Testis (tissue), 3 donors: ENCODE data around the gene OR8D1. TPM values are rescaled to one million over a fixed set of nuclear protein-coding genes. Genes with fewer than 3 reads are reported as not detected.

Source experiments
- DNase-seq: peaks from one replicate; pipeline ENCODE4 v3.0.0-alpha.2; 2019
- H3K27ac ChIP-seq, 2 donors: fragments of 200-600 bp; sonication (generic); one replicate each; pipeline ENCODE4 v1.5.1; 2019
- H3K27me3 ChIP-seq: fragments of 200-600 bp; sonication (generic); one replicate; pipeline ENCODE4 v1.5.1; 2019
- H3K36me3 ChIP-seq: fragments of 200-600 bp; sonication (generic); one replicate; pipeline ENCODE4 v1.5.1; 2017; ENCODE audit warnings: low read depth; ENCODE audit errors: missing control alignments
- H3K4me1 ChIP-seq: fragments of 200-600 bp; sonication (generic); one replicate; pipeline ENCODE4 v1.5.1; 2019
- H3K4me3 ChIP-seq, 2 donors: fragments of 200-600 bp; sonication (generic); one replicate each; pipeline ENCODE4 v1.5.1; 2017 to 2019
- H3K9me3 ChIP-seq: fragments of 200-600 bp; sonication (generic); one replicate; pipeline ENCODE4 v1.5.1; 2017
- CTCF ChIP-seq, 3 experiments: fragments of 450-650 bp in 2 of 3; fragments of 200-600 bp in 1 of 3; sonication (generic) in 1 of 3; IDR thresholded peaks; one replicate each; pipeline ENCODE4 v1.5.1; 2016 to 2019; ENCODE audit warnings: antibody characterized with exemption in 3 of 3, mild to moderate bottlenecking in 2 of 3, moderate library complexity in 1 of 3
- POLR2A ChIP-seq: fragments of 450-650 bp; IDR thresholded peaks from one replicate; pipeline ENCODE4 v1.6.1; 2017; ENCODE audit warnings: antibody characterized with exemption, mild to moderate bottlenecking, moderate library complexity
- WGBS, 2 donors: methylation state at CpG; one replicate each; pipeline ENCODE4 v1.1.5; 2018; 5-methylcytosine and 5-hydroxymethylcytosine counted together
- intact Hi-C: fragments of 100-400 bp; cut with DNase I; formaldehyde crosslinking; loops from one replicate; pipeline ENCODE4 v1.15.1; 2023; ENCODE audit warnings: low total_unique reads
- polyA plus RNA-seq: library from polyadenylated mRNA; stranded (reverse); fragments of 350-450 nt; fragmentation: Illumina TruSeq; extraction: RNeasy Lipid Tissue Mini Kit (QIAGEN cat#74804); gene quantifications from one replicate; pipeline ENCODE4 v1.2.3, GENCODE V29; 2014; ENCODE audit warnings: low read depth, low replicate concordance; ENCODE audit not compliant: insufficient read depth
- total RNA-seq, 2 donors: library from RNA; depleted of rRNA; stranded (reverse); fragments of >200 nt; gene quantifications; one replicate each; pipeline ENCODE4 v1.2.3, GENCODE V29; 2016

OR8D1 gene
- total and polyA plus RNA-seq, 3 donors from 2014 or later = not detected

- Histone ChIP-seq H3K27me3 (no peaks in the 10 kb centered on the region), H3K36me3 (no peaks in the 10 kb centered on the region), H3K9me3 (no peaks in the 10 kb centered on the region), H3K4me3 (no peak within 1 kb of the TSS), H3K27ac (no peak within 1 kb of the TSS), H3K4me1 (no peaks in the 10 kb centered on the region)
- 75 to 81% methylated on average over 1 of the region's 1 CpG for WGBS, 2 donors
- no peak for DNase-seq
- TF ChIP-seq POLR2A = no peak
- no peak for TF ChIP-seq CTCF (IDR thresholded peaks at IDR 0.05)
- intact Hi-C loops = no loop called here
Observed at GRCh38 chr11:124320097-124320496, 6.3 kb upstream of the OR8D1 start, which contains the start of gene OR8D2. Gene OR8D2, minus strand, starts transcription at chr11:124320197. Its CDS starts 0 bp downstream, at chr11:124320197.

DNA sequence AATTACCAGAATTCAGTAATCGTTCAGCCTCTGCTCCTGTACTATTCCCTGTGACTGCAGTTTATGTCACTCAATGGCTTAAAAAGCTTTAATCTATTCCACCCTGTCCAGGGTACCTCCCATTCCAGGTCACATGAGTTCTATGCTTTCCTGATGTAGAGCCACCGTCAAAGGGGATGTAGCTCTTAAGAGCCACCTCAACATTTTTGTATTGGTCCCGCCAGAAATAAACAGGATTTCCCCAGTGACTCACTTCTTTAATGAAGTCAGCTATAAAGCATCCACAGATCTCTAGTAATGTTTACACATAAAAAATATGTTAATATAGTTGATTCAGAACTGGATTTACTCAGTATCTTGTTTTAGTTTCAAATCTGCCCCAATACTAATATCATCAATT is 1.3 kb upstream of the OR8D1 start:
- intact Hi-C loops = no loop called here
- Histone ChIP-seq H3K27me3 (no peaks in the 10 kb centered on the region), H3K36me3 (no peaks in the 10 kb centered on the region), H3K4me1 (no peaks in the 10 kb centered on the region), H3K27ac (no peak overlapping the region), H3K4me3 (no peak overlapping the region), H3K9me3 (no peaks in the 10 kb centered on the region)
- DNase-seq = no peak
- WGBS, 2 donors = 71 to 83% methylated on average over 3 of the region's 3 CpGs
- TF ChIP-seq CTCF (IDR thresholded peaks at IDR 0.05) = no peak
- no peak for TF ChIP-seq POLR2A

DNA sequence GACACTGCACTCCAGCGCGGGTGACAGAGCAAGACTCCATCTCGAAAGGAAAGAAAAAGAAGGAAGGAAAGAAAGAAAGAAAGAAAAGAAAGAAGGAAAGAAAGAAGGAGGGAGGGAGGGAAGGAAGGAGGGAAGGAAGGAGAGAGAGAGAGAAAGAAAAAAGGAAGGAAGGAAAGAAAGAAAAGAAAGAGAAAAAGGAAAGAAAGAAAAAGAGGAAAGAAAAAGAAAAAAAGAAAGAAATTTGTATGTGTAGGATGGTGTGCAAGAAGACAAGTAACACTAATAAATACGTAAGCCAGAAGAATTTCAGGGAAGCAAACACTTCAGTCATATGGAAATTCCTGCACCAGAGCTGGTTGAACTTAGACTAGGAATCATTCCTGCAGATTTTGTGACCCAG is 618 bp downstream of the OR8D1 start:
- DNase-seq = no peak
- Histone ChIP-seq H3K27ac (no peak overlapping the region), H3K4me1 (no peaks in the 10 kb centered on the region), H3K36me3 (no peaks in the 10 kb centered on the region), H3K9me3 (no peaks in the 10 kb centered on the region), H3K4me3 (no peak overlapping the region), H3K27me3 (no peaks in the 10 kb centered on the region)
- 90 to 100% methylated on average over 4 of the region's 4 CpGs for WGBS, 2 donors
- intact Hi-C loops = no loop called here
- TF ChIP-seq CTCF (IDR thresholded peaks at IDR 0.05) (no peak), POLR2A (no peak)

DNA sequence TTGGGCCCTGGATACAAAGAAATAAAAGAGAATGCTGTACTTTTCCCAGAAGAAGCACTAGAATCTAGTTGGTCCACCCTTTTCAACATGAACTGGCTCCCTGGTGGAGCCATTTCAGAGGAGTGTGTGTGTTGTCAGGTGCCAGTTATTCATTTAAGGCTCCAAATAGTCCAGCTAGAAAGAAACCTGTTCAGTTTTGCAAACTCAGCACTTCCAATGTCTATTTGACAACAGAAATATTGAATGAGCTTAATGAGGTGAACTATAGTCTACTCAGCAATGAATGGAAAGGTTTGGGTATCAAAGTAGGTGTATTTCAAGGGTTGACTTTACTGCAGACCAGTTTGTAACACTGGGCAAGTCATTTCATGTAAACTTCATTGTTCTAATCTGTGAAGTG is 2.1 kb downstream of the OR8D1 start:
- TF ChIP-seq CTCF (IDR thresholded peaks at IDR 0.05) (no peak), POLR2A (no peak)
- Histone ChIP-seq H3K36me3 (no peaks in the 10 kb centered on the region), H3K27me3 (no peaks in the 10 kb centered on the region), H3K4me3 (no peak overlapping the region), H3K9me3 (no peaks in the 10 kb centered on the region), H3K4me1 (no peaks in the 10 kb centered on the region), H3K27ac (no peak overlapping the region)
- DNase-seq = no peak
- intact Hi-C loops = no loop called here

DNA sequence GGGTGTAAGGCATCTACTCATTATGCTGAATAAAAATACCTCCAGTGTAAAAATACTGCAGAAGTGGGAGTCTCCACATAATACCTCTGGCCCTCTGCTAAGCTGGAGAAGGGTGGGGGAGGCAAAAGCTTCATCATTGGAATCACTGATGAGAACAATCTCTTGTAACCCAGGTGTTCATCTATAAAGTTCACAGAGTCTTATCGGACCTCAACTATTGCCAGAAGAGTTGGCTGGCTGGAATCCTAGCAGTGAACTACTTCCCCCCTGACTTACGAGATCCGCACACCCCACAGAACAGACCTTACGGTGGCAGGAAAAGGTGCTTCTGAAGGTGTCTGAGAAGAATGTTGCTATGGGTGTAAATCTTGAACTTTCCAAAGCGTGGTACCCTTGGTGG is 2.5 kb downstream of the OR8D1 start:
- Histone ChIP-seq H3K9me3 (no peaks in the 10 kb centered on the region), H3K27ac (no peak overlapping the region), H3K27me3 (no peaks in the 10 kb centered on the region), H3K4me1 (no peaks in the 10 kb centered on the region), H3K36me3 (no peaks in the 10 kb centered on the region), H3K4me3 (no peak overlapping the region)
- intact Hi-C loops = no loop called here
- DNase-seq = no peak
- 84 to 86% methylated on average over 5 of the region's 5 CpGs for WGBS, 2 donors
- TF ChIP-seq POLR2A (no peak), CTCF (IDR thresholded peaks at IDR 0.05) (no peak)
